Gastroesophageal sphincter (tissue), 3 donors: ENCODE measurements around the gene GAL3ST3.

Experiments used
- CTCF ChIP-seq, 4 experiments: fragments of 200-600 bp in 2 of 4; fragments of 450-650 bp in 2 of 4; sonication (generic) in 1 of 4; IDR thresholded peaks; one replicate each; pipeline ENCODE4 v1.5.1; 2017 to 2019; ENCODE audit warnings: antibody characterized with exemption in 4 of 4, mild to moderate bottlenecking in 2 of 4, moderate library complexity in 2 of 4
- EP300 ChIP-seq: sonication (generic); formaldehyde crosslinking; IDR thresholded peaks from one replicate; pipeline ENCODE4 v1.6.1; 2017; ENCODE audit warnings: antibody characterized with exemption, mild to moderate bottlenecking
- POLR2A ChIP-seq, 2 donors: fragments of 450-650 bp; IDR thresholded peaks; one replicate each; pipeline ENCODE4 v1.6.1; 2017; ENCODE audit warnings: antibody characterized with exemption in 2 of 2, mild to moderate bottlenecking in 2 of 2, moderate library complexity in 1 of 2
- POLR2AphosphoS5 ChIP-seq: sonication (generic); formaldehyde crosslinking; IDR thresholded peaks from one replicate; pipeline ENCODE4 v1.6.1; 2017; ENCODE audit warnings: antibody characterized with exemption

DNA sequence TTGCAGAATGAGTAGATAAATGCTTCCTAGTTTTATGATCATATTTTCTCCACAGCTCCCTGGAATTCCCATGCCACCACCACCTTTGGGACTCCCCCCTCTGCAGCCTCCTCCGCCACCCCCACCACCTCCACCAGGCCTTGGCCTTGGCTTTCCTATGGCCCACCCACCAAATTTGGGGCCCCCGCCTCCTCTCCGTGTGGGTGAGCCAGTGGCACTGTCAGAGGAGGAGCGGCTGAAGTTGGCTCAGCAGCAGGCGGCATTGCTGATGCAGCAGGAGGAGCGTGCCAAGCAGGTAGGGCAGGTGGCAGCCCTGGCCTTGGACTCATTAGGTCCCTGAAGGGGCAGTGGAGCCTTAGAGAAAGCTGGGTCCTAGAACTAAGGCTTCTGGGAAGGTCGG, 6.1 kb upstream of the GAL3ST3 start:
- TF ChIP-seq CTCF (IDR thresholded peaks at IDR 0.05) (no peak), EP300 (no peak), POLR2AphosphoS5 (no peak), POLR2A (IDR thresholded peaks at IDR 0.05) (no peak)
